SK-N-SH treated with all-trans-retinoic acid at 6 μM for 48 hours (cell line): Measurements from ENCODE around the gene ARL4D.

Experiments used
- ARNTL ChIP-seq: fragments of 450-650 bp; formaldehyde crosslinking; IDR thresholded peaks from 2 replicates; pipeline ENCODE4 v1.5.0; 2020; ENCODE audit warnings: low read depth, mild to moderate bottlenecking, moderate library complexity, borderline replicate concordance
- CREB5 ChIP-seq: fragments of 250-450 bp; sonication (Bioruptor Pico); IDR thresholded peaks from 2 replicates; pipeline ENCODE4 v1.5.1; 2020; ENCODE audit warnings: low read depth, mild to moderate bottlenecking, moderate library complexity
- TSHZ2 ChIP-seq: fragments of 250-450 bp; sonication (Bioruptor Pico); IDR thresholded peaks from 2 replicates; pipeline ENCODE4 v1.5.0; 2020; ENCODE audit warnings: mild to moderate bottlenecking, moderate library complexity

DNA sequence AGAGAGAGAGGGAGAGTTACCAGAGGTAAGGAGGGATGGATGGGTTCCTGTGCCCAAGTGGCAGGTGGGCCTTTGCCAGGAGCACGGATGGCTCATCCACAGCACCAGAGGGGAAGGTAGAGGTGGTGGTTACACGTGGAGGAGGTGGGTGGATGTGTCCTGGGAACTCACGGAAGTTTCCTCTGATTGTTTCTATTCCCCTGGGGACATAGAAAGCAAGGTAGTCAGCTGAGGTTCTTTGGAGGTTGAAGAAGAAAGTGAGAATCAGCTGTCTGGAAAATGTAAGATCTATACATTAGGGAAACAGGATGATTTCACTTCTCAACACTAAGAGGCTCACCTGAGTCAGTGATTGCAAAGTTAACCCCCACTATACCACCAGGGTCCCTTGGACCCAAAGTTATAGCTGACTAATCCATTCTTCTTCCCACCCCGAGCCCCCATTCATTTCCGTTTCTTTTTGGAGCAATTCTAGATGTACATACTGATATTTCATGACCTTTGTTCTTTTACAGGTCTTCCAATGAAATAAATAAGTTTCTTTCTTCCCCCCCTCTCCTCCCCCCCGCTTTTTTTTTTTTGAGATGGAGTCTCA is 27.5 kb upstream of the ARL4D start:
- TF ChIP-seq CREB5 (CRISPR knock-in tag) (no peak), TSHZ2 (CRISPR knock-in tag) (no peak), ARNTL (CRISPR knock-in tag) (no peak)
